ENCODE results near the gene ASS1. TPM values are rescaled to one million over a fixed set of nuclear protein-coding genes. Genes with fewer than 3 reads are reported as not detected.
A peak's percentile ranks its signal among the peaks of the same experiment; 100 is the strongest.

Gene ASS1
- total RNA-seq, 1 donor from 2014 or later = 3.1 TPM

- DNase-seq (ENCODE audit: low spot score) = no peak
- peaks cover 11% of the 10 kb centered on the region for H3K4me1 Mint-ChIP-seq (ENCODE audit: unreplicated experiment)
- H3K27ac Mint-ChIP-seq (ENCODE audit: unreplicated experiment) = no peak overlapping the region
- H3K4me3 Mint-ChIP-seq (ENCODE audit: unreplicated experiment) = peak overlapping the region; percentile 4
- H3K36me3 Mint-ChIP-seq (ENCODE audit: low read depth, unreplicated experiment) = no peaks in the 10 kb centered on the region
- TF ChIP-seq, protein P1, sequence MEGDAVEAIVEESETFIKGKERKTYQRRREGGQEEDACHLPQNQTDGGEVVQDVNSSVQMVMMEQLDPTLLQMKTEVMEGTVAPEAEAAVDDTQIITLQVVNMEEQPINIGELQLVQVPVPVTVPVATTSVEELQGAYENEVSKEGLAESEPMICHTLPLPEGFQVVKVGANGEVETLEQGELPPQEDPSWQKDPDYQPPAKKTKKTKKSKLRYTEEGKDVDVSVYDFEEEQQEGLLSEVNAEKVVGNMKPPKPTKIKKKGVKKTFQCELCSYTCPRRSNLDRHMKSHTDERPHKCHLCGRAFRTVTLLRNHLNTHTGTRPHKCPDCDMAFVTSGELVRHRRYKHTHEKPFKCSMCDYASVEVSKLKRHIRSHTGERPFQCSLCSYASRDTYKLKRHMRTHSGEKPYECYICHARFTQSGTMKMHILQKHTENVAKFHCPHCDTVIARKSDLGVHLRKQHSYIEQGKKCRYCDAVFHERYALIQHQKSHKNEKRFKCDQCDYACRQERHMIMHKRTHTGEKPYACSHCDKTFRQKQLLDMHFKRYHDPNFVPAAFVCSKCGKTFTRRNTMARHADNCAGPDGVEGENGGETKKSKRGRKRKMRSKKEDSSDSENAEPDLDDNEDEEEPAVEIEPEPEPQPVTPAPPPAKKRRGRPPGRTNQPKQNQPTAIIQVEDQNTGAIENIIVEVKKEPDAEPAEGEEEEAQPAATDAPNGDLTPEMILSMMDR (IDR thresholded peaks at IDR 0.05; ENCODE audit: unreplicated experiment) = no peak
- H3K27me3 Mint-ChIP-seq (ENCODE audit: unreplicated experiment) = peaks cover 15% of the 10 kb centered on the region
- H3K9me3 Mint-ChIP-seq (ENCODE audit: unreplicated experiment) = no peaks in the 10 kb centered on the region
These were observed 91.2 kb downstream of the ASS1 start for GRCh38 chr9:130535818-130536521.

GRCh38 chr9:130536701-130537107, 91.9 kb downstream of the ASS1 start:
- no peaks in the 10 kb centered on the region for H3K9me3 Mint-ChIP-seq (ENCODE audit: unreplicated experiment)
- TF ChIP-seq, protein P1 (IDR thresholded peaks at IDR 0.05; ENCODE audit: unreplicated experiment) = no peak
- H3K4me1 Mint-ChIP-seq (ENCODE audit: unreplicated experiment) = peaks cover 11% of the 10 kb centered on the region
- no peak overlapping the region for H3K27ac Mint-ChIP-seq (ENCODE audit: unreplicated experiment)
- H3K36me3 Mint-ChIP-seq (ENCODE audit: low read depth, unreplicated experiment) = no peaks in the 10 kb centered on the region
- no peak for DNase-seq (ENCODE audit: low spot score)
- no peak overlapping the region for H3K4me3 Mint-ChIP-seq (ENCODE audit: unreplicated experiment)
- peaks cover 17% of the 10 kb centered on the region for H3K27me3 Mint-ChIP-seq (ENCODE audit: unreplicated experiment)

DNA sequence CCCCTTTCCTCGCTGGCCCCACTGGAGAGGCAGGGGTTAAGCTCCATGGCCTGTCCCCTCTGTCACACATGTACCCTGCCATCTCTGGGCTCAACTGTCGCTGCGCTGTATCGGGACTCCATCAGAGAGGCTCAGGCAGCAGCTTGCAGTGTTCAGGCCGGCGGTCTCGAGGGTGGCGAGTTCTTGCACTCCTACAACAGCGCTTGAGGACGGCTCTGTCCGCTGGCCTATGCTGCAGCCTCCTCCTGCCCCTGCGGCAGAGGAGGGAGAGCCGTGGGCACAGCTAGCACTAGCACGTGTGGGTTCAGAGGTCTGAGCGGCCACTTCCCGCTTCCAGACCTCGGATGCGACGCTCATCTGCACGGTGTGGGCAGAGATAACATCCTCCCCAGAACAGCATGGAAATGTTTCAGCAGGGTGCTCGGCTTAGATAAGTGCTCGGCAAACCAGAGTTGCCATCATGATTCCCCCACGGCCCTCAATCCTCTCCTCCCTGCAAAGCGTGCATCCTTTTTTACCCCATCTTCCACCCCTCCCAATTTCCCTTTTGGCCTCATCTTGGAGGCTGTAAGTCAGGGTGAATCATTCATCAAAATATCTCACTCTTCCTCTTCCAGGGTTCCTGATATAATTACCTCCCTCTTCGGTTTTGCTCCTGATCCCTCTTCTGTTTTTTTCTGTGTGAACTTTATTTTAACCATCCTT, 92.7 kb downstream of the ASS1 start:
- Mint-ChIP-seq H3K4me1 (ENCODE audit: unreplicated experiment) (peaks cover 11% of the 10 kb centered on the region), H3K27me3 (ENCODE audit: unreplicated experiment) (peaks cover 19% of the 10 kb centered on the region), H3K4me3 (ENCODE audit: unreplicated experiment) (no peak overlapping the region), H3K27ac (ENCODE audit: unreplicated experiment) (no peak overlapping the region), H3K36me3 (ENCODE audit: low read depth, unreplicated experiment) (no peaks in the 10 kb centered on the region), H3K9me3 (ENCODE audit: unreplicated experiment) (no peaks in the 10 kb centered on the region)
- TF ChIP-seq, protein P1 (IDR thresholded peaks at IDR 0.05; ENCODE audit: unreplicated experiment) = no peak
- no peak for DNase-seq (ENCODE audit: low spot score)

DNA sequence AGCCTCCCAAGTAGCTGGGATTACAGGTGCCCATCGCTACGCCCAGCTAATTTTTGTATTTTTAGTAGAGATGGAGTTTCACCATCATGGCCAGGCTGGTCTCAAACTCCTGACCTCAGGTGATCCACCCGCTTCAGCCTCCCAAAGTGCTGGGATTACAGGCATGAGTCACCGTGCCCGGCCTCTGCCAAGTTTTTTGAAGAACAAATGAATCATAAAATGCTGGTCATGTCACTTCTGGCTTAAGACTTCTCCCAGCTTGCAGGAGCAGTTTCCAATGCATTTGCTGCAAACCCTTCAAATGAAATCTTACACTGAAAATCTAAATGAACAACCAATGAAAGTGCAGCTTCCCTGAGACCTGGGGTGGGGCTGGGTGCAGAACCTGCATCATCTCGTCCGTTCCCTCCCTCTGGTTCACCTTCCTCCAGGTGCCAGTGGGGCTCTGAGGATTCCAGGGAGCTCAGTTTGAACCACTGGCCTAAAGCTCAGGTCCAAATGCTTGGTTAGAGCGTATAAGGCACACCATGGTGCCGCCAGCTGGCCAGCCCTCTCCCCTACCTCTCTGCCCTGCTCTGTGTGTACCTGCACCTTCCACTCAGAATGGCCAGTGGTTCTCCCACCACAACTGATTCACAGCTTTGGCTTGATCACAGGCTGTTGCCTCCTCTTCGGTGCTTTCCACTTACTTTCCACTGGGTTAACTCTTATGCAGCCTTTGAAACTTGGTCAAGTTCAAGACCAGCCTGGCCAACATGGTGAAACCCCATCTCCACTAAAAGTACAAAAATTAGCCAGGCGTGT, 94.9 kb downstream of the ASS1 start:
- no peak for DNase-seq (ENCODE audit: low spot score)
- H3K27me3 Mint-ChIP-seq (ENCODE audit: unreplicated experiment) = peaks cover 19% of the 10 kb centered on the region
- H3K4me3 Mint-ChIP-seq (ENCODE audit: unreplicated experiment) = no peak overlapping the region
- H3K4me1 Mint-ChIP-seq (ENCODE audit: unreplicated experiment) = peaks cover 11% of the 10 kb centered on the region
- TF ChIP-seq, protein P1 (IDR thresholded peaks at IDR 0.05; ENCODE audit: unreplicated experiment) = no peak
- H3K9me3 Mint-ChIP-seq (ENCODE audit: unreplicated experiment) = no peaks in the 10 kb centered on the region
- H3K36me3 Mint-ChIP-seq (ENCODE audit: low read depth, unreplicated experiment) = no peaks in the 10 kb centered on the region
- no peak overlapping the region for H3K27ac Mint-ChIP-seq (ENCODE audit: unreplicated experiment)
